GM19099 (cell line): ENCODE results near the gene HOXC6.

Source experiments
- POLR2A ChIP-seq: IDR thresholded peaks from 3 replicates; pipeline ENCODE4 v1.6.1; 2011; ENCODE audit warnings: low read depth; ENCODE audit not compliant: insufficient read length; ENCODE audit errors: extremely low read depth

Gene HOXC6

DNA sequence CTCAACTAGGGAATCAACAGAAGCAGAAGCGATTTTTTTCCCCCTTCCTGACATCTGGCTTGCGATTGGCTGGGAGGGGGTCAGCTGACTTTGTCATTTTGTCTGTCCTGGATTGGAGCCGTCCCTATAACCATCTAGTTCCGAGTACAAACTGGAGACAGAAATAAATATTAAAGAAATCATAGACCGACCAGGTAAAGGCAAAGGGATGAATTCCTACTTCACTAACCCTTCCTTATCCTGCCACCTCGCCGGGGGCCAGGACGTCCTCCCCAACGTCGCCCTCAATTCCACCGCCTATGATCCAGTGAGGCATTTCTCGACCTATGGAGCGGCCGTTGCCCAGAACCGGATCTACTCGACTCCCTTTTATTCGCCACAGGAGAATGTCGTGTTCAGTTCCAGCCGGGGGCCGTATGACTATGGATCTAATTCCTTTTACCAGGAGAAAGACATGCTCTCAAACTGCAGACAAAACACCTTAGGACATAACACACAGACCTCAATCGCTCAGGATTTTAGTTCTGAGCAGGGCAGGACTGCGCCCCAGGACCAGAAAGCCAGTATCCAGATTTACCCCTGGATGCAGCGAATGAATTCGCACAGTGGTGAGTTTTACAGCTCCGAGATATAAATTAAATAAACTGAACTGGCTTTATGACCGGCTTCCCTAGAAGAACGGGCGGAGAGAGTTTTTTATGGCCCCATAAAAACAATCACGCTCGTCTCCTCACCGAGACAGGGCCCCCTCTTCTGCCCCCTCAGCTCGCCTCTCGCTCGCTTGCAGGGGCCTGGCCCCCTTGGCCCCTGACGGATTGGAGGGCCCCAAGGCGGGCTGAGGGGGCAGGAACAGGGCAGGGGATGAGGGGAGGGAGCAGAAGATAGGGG, at the start of gene HOXC6:
HOXC6 (plus strand) TSS at position 127 of the 888 bp plus-strand sequence; CDS start at position 209, 82 bp downstream.
- no peak for TF ChIP-seq POLR2A

DNA sequence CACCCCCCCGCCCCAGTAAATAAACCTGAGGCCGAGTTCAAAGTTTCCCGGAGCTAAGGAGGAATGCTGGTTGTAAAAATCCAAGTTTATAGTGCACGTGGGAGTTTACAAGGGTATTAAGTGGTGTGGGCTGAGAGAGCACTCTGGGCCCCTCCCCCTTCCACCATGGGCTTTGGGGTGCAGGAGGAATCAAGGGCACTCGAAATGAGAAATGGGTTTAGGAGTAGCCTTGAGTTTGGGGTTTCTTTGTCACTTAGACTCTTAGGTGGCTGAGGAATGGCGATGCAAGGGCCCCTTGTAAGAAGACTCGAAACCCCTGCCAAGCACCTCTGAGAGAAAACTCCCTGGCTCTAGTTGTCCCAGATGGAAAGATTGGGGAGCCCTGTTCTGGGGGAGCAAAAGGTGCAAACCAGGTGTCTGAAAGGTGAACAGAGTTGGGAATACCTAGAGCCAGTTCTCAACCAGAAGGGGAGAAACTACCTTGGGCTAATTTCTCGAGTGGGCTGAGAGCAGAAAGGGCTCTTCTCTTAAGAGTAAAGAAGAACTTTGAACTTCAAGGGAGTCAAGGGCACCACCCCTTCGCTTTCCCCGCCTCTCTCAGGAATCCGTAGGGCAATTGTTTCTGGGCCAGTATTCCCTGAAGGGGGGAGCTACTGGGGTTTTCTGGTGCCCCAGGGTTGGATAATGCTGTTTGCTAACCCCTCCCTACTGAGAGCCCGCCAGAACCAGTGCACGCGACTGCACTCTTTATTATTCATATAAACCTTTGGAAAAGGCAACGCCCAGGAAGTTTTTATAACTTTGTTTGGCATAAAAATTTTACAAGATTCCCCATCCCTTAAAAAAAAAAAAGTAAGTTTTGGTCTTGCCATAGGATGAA, 49.5 kb upstream of the HOXC6 start:
- TF ChIP-seq POLR2A: no peak

DNA sequence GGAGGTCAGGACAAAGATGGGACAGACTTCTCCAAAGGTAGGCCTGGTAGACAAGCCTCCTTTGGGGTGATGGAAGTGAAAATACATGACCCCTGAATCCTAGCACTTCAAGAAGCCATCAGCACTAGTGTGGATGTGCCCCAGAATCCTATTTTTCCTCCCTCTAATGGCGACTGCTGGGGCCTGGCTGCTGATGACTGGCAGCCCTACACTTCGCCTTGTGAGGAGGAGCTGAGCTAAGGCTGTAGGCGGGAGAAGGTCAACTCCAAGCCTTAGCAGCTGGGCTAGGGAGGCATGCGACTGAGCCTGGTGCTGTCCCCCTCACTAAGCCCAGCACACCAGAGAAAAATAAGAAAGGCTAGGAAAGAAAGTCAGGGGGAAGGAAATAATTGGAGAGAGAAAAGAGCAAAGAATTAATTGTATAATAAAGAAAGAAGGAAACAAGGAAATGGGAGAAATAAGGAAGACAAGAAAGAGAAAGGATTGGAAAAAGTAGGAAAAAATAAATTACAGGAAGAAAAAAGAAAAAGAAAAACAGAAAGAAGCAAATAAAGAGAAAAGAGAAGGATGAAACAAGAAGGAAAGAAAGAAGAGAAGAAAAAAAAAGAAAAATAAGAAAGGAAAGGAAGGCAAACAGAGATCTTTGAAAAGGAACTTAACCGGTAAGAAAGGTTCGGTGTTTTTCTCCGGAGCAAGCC, 48.0 kb upstream of the HOXC6 start:
- TF ChIP-seq POLR2A: no peak

DNA sequence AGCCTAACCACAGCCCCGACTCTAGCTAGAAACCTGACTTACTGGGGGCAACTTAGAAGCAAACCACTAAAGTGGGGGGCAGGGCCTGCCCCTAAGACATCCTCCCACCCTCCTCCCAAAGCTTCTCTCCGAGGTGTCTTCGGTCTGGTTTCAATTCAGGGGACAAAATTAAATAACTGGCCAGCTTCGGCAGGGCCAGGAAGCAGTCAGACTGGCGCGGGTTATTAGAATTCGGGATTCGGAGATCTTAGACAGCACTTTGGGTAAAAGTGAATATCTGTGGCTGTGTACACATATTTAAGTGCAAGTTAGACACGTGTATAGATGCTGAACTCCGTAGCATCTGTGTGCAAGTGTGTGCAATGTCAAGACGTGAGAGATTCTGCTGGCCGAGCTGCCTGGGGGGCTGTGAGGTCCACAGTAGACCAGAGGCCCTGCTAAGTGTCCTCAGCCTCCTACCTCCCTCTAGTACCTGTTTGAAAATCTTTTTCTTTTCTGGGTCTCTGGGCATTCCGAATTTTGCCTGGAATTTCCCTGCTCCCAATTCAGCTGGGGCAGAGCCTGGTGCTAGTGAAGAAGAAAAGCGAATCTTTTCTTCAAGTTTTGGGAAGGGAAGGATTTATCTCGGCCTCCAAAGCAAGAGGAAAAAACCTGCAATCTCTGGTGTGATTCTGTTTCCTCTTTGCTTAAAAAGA, 47.3 kb upstream of the HOXC6 start:
- no peak for TF ChIP-seq POLR2A

DNA sequence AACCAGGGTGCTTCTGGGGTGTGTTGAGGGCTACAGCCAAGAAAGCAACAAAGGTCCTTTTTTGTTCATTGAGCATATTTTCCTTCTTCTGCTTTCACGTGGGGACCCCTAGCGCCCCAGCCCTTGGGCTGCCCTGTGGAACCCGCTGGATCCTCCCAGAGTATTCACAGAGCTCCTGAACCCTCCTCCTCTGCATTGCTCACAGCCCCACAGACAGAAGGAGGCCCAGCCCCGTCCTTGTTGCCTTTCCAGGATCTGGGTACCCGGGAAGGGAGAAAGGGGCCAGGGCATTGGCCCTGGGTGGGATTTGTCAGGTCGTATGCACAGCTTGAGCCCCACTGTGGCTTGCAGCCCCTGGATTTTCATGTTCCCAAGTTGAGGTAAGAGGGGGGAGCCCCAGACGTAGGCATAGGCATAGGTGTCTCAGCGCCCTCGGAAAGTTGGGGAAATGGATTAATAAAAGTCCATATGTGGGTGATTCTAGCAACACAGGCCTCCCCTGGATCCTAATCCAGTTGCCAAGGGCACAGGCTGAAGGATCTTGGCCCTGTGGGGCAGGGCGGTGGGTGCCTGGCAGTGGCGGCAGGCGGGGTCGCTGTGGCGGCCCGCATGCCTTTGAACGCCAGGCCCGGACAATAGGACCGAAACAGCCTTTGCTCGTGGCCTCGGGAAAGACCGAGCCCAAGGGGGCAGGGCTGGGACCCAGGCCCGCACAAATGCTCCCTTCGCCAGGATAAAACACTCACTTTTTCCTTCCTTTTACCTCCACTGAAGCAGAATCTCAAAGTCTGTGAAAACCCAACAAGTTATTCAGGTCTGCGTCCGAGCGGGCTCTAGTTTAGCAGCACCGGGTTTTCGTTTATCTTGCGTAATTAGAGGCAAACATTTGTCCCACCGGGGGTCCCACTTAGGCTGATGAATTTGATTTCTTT, 46.3 kb upstream of the HOXC6 start:
- no peak for TF ChIP-seq POLR2A

DNA sequence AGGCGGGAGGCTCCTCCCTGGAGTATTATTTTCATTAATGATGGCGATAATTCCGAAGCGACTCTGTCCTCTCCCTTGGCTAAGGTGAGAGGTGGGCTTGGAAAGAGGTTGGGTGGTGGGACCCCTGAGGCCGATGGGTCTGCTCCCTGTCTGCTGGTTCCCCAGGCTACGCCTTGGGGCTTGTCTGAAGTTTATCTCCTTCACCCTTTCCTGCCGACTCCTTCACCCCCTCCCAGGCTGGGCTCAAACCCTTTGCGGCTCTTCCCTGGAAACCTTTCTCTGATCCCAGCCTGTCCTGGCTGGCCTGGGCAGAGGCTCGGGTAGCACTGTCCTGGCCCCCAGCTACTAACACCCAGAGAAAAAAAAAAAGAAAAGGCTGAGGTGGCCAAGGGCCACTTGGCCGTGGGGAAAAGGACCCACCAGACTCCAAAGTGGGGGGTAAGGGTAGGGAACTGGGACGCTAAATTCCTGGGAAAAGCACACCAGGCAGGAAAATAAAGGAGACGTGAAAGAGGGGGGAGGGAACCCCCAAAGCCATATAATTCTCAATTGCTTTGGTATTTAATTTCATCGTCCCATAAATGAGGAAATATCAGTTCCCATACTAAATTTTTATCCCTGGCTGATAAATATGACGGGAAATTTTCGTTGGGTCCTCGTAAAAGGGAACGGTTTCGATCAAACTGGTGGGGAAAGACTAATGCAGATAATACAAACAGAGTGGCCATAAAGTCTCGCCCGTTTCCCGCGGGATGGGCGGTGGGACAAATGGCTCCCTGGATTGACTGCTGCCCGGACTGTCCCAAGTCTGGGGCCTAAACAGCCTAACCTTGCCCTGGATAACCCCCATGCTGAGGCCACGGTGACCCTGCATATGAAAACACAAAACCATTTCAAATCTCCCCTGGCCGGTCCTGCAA, 45.3 kb upstream of the HOXC6 start:
- no peak for TF ChIP-seq POLR2A

DNA sequence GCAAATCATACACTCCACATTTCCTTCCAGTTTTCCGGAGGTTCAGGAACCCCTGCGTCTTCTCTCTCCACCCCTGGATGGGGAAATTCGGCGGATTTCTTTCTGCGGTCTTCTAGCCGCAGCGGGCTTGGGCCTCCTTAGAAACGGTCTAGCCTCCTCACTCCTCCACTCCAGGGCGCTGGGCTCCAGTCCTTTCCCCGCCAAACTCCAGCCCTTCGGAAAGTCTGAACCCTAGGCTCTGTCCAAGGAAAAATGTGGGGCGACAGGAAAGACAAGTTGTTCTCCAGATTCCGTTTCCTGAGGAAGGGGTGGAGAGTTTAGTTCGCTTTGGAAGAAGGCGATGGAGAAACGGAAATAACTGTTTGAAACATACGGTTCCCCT, 44.7 kb upstream of the HOXC6 start:
- TF ChIP-seq POLR2A: no peak

DNA sequence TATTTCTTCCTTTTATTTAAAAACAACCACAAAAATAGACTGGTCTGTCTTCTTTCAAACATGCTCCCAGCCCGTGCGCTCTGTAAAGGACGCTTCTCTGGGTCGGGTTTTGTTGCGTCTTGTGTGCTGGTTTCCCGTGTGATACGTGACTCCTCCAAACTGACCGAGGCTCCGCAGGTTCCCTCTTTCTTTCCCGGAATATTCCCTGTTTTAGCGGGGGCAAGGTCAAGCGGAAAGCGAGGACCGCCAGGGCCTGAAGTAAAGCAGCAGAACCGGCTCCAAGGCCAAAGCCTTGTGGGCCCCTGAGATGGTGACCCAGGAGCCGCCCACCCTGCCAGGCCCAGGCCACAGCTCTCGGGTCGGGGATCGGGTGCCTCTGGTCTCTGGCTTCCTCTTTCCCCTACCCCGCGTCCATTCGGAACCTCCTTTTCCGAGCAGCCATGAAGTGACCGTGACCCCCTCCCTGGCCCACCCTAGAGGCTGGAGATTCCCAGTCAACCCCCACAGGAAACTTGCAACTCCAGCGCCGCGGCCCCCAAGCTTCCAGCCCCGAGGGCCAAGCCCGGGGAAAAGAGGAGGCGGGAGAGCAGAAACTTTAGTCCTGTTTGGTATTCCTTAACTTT, 44.2 kb upstream of the HOXC6 start:
- no peak for TF ChIP-seq POLR2A

DNA sequence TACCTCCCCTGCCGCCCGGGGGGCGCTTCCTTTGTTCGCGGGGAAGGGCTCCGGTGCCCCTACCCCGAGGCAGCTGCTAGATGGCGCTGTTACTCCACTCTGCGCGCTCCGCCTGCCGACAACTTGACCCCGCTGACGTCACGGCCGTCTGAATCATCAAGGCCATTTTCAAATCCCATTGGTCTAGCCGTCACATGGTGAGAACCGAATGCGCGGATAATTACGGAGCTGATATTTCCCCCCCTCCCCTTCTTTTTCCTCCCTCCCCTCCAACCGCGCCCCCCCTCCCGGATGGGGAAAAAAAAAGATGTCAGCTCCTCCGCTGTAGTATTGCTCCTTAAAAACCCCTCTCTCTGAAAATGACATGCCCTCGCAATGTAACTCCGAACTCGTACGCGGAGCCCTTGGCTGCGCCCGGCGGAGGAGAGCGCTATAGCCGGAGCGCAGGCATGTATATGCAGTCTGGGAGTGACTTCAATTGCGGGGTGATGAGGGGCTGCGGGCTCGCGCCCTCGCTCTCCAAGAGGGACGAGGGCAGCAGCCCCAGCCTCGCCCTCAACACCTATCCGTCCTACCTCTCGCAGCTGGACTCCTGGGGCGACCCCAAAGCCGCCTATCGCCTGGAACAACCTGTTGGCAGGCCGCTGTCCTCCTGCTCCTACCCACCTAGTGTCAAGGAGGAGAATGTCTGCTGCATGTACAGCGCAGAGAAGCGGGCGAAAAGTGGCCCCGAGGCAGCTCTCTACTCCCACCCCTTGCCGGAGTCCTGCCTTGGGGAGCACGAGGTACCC, 43.1 kb upstream of the HOXC6 start, which contains the start of gene HOXC10:
HOXC10 (plus strand) TSS at position 246 of the 791 bp plus-strand sequence; CDS start at position 360, 114 bp downstream.
- TF ChIP-seq POLR2A: no peak

DNA sequence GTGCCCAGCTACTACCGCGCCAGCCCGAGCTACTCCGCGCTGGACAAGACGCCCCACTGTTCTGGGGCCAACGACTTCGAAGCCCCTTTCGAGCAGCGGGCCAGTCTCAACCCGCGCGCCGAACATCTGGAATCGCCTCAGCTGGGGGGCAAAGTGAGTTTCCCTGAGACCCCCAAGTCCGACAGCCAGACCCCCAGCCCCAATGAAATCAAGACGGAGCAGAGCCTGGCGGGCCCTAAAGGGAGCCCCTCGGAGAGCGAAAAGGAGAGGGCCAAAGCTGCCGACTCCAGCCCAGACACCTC, 42.6 kb upstream of the HOXC6 start:
- no peak for TF ChIP-seq POLR2A

DNA sequence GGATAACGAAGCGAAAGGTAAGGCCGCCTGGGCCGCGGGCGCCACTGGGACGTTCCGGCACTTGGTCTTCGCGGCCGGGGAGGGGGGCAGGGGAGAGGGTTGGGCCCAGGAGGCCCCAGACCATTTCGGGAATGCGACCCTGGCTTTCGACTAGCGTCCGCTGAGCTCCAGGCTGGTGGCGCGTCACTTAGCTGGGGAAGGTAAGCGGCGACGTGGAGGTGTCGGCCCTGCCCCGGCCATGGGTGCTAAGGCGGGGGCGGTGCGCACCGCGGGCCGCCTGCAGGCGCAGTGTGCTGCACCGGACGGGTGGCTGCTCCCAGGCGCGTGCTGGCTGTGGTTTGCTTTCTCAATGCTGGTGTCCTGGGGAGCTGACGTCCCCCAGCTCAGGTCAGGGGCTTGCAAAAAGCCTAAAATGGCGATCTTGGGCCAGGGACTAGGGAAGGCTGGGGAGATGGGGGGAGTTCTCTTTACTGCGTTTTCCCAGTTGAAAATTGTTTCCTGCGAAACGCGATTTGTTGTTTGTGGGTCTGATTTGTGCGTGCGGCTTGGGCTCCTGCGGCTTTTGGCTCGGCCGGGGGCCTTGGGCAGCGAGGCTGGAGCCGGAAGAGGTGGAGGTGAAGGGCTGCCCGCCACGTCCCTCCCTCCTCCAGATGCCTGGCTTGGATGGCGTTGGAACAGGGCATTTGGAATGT, 42.1 kb upstream of the HOXC6 start:
- TF ChIP-seq POLR2A: no peak
